Transverse colon (tissue), 4 donors: ENCODE measurements around the gene TCEA3.

Source experiments
- CTCF ChIP-seq, 5 experiments: fragments of 200-600 bp in 3 of 5; fragments of 450-650 bp in 2 of 5; sonication (generic) in 3 of 5; IDR thresholded peaks; 1 replicate in 2 of 5; 2 replicates in 3 of 5; pipeline ENCODE4 v1.5.1; 2016 to 2017; ENCODE audit warnings: antibody characterized with exemption in 5 of 5, inconsistent platforms in 3 of 5, mild to moderate bottlenecking in 2 of 5, moderate library complexity in 1 of 5
- EP300 ChIP-seq: sonication (generic); formaldehyde crosslinking; IDR thresholded peaks from one replicate; pipeline ENCODE4 v1.6.1; 2017; ENCODE audit warnings: antibody characterized with exemption, low read depth
- POLR2A ChIP-seq: fragments of 450-650 bp; IDR thresholded peaks from one replicate; pipeline ENCODE4 v1.6.1; 2016; ENCODE audit warnings: antibody characterized with exemption, mild to moderate bottlenecking, moderate library complexity
- POLR2AphosphoS5 ChIP-seq, 3 donors: sonication (generic); formaldehyde crosslinking; IDR thresholded peaks; one replicate each; pipeline ENCODE4 v1.6.1; 2016; ENCODE audit warnings: antibody characterized with exemption in 3 of 3

GRCh38 chr1:23424293-23425192 is at the start of gene TCEA3:
- TF ChIP-seq CTCF (IDR thresholded peaks at IDR 0.05) (no peak), POLR2A (peak; percentile 47), POLR2AphosphoS5 (IDR thresholded peaks at IDR 0.05) (peak; percentile 9 to 60 (median 48)), EP300 (no peak)
